HG02678 (cell line): ENCODE measurements around the gene CBLC.

ENCODE experiments used
- ATAC-seq: cut with Tn5 transposase; IDR thresholded peaks from one replicate; pipeline ENCODE4 v1.9.1; 2021; ENCODE audit warnings: mild to moderate bottlenecking, moderate library complexity; ENCODE audit not compliant: unreplicated experiment

CBLC gene

GRCh38 chr19:44745887-44746600, 31.6 kb upstream of the CBLC start:
- ATAC-seq: no peak

GRCh38 chr19:44746616-44746945, 31.1 kb upstream of the CBLC start:
- no peak for ATAC-seq

GRCh38 chr19:44746946-44747738, 30.5 kb upstream of the CBLC start:
- ATAC-seq: peak; percentile 49

GRCh38 chr19:44747739-44748425, 29.8 kb upstream of the CBLC start:
- ATAC-seq: no peak

- peak; percentile 37 for ATAC-seq
These were observed 29.1 kb upstream of the CBLC start, which contains the start of gene BCL3 for GRCh38 chr19:44748426-44749254. TSS of gene BCL3 (plus strand) at chr19:44748708. CDS start at chr19:44748791, 83 bp downstream.

GRCh38 chr19:44749292-44749691, 28.4 kb upstream of the CBLC start:
- no peak for ATAC-seq

- ATAC-seq: no peak
These were observed 27.7 kb upstream of the CBLC start for GRCh38 chr19:44749994-44750393.

GRCh38 chr19:44752123-44752815, 25.4 kb upstream of the CBLC start:
- ATAC-seq: no peak

- peak; percentile 76 for ATAC-seq
These were observed 24.7 kb upstream of the CBLC start for GRCh38 chr19:44752816-44753625.

GRCh38 chr19:44753626-44753931, 24.1 kb upstream of the CBLC start:
- ATAC-seq: no peak

GRCh38 chr19:44753932-44754749, 23.5 kb upstream of the CBLC start:
- ATAC-seq: peak; percentile 37

GRCh38 chr19:44754750-44755080, 23.0 kb upstream of the CBLC start:
- no peak for ATAC-seq

GRCh38 chr19:44755219-44755618, 22.5 kb upstream of the CBLC start:
- ATAC-seq: no peak

GRCh38 chr19:44756089-44756562, 21.6 kb upstream of the CBLC start:
- no peak for ATAC-seq

GRCh38 chr19:44757057-44757734, 20.5 kb upstream of the CBLC start:
- no peak for ATAC-seq

- no peak for ATAC-seq
These were observed 19.8 kb upstream of the CBLC start for GRCh38 chr19:44757735-44758505.

- ATAC-seq: no peak
These were observed 19.1 kb upstream of the CBLC start for GRCh38 chr19:44758596-44758995.
